Neural cell (in vitro differentiated cells): ENCODE measurements around the gene PABPC1L. TPM values are rescaled to one million over a fixed set of nuclear protein-coding genes. Genes with fewer than 3 reads are reported as not detected.

Source experiments
- H2AFZ ChIP-seq: fragments of 200-600, 300-800 bp; sonication (generic), shearing (Covaris generic); 2 replicates; pipeline ENCODE4 v1.6.0; 2014; ENCODE audit warnings: low read depth, mild to moderate bottlenecking, antibody characterized with exemption, low read length, moderate library complexity
- H3F3A ChIP-seq: fragments of 200-600 bp; shearing (Covaris generic); 2 replicates; pipeline ENCODE4 v1.6.1; 2016; ENCODE audit warnings: mild to moderate bottlenecking, moderate library complexity, mixed read lengths, antibody characterized with exemption, low read length; ENCODE audit not compliant: insufficient read depth, poor library complexity, severe bottlenecking
- H3K27ac ChIP-seq: fragments of 200-600, 300-800 bp; sonication (generic), shearing (Covaris generic); 2 replicates; pipeline ENCODE4 v1.5.1; 2014; ENCODE audit warnings: mild to moderate bottlenecking, low read length, moderate library complexity
- H3K27me3 ChIP-seq: fragments of 300-800, 200-600 bp; sonication (generic), shearing (Covaris generic); 2 replicates; pipeline ENCODE4 v1.6.0; 2014; ENCODE audit warnings: mild to moderate bottlenecking, low read depth, low read length, moderate library complexity; ENCODE audit not compliant: insufficient read depth
- H3K36me3 ChIP-seq: fragments of 300-800, 200-600 bp; sonication (generic), shearing (Covaris generic); 2 replicates; pipeline ENCODE4 v1.5.1; 2014; ENCODE audit warnings: mild to moderate bottlenecking, antibody characterized with exemption, low read length, moderate library complexity; ENCODE audit not compliant: insufficient read depth
- H3K4me2 ChIP-seq: fragments of 300-800, 200-600 bp; sonication (generic), shearing (Covaris generic); 2 replicates; pipeline ENCODE4 v1.6.0; 2014; ENCODE audit warnings: mild to moderate bottlenecking, low read length
- H3K4me3 ChIP-seq: fragments of 300-800, 200-600 bp; sonication (generic), shearing (Covaris generic); 2 replicates; pipeline ENCODE4 v1.5.1; 2014; ENCODE audit warnings: mild to moderate bottlenecking, low read length, moderate library complexity
- H3K79me2 ChIP-seq: fragments of 200-600 bp; shearing (Covaris generic); replicated peaks from 2 replicates; pipeline ENCODE4 v1.6.0; 2014; ENCODE audit warnings: mild to moderate bottlenecking, low read length, moderate library complexity; ENCODE audit not compliant: insufficient read depth
- H3K9ac ChIP-seq: fragments of 300-800, 200-600 bp; sonication (generic), shearing (Covaris generic); 2 replicates; pipeline ENCODE4 v1.6.1; 2016; ENCODE audit warnings: mild to moderate bottlenecking, low read length, mixed read lengths
- H3K9me2 ChIP-seq: fragments of 200-600 bp; shearing (Covaris generic); 2 replicates; pipeline ENCODE4 v1.6.1; 2016; ENCODE audit warnings: mild to moderate bottlenecking, low read length, mixed read lengths; ENCODE audit not compliant: insufficient read depth
- H3K9me3 ChIP-seq: fragments of 200-600, 300-800 bp; sonication (generic), shearing (Covaris generic); 2 replicates; pipeline ENCODE4 v1.6.1; 2016; ENCODE audit warnings: mild to moderate bottlenecking, mixed run types, low read length, moderate library complexity, mixed read lengths
- H4K20me1 ChIP-seq: fragments of 200-600 bp; shearing (Covaris generic); 2 replicates; pipeline ENCODE4 v1.6.1; 2016; ENCODE audit warnings: mild to moderate bottlenecking, mixed run types; ENCODE audit not compliant: insufficient read depth
- CTCF ChIP-seq: fragments of 450-650 bp; IDR thresholded peaks from 2 replicates; pipeline ENCODE4 v1.5.1; 2014; ENCODE audit warnings: antibody characterized with exemption, mild to moderate bottlenecking, moderate library complexity; ENCODE audit not compliant: poor library complexity, severe bottlenecking
- EP300 ChIP-seq: fragments of 450-650 bp; conservative IDR thresholded peaks from 2 replicates; pipeline ENCODE4 v1.6.1; 2014; ENCODE audit warnings: antibody characterized with exemption, mild to moderate bottlenecking, moderate library complexity; ENCODE audit not compliant: poor library complexity, severe bottlenecking
- EZH2 ChIP-seq: fragments of 200-600, 300-800 bp; shearing (Covaris generic), sonication (generic); IDR thresholded peaks from 2 replicates; pipeline ENCODE4 v1.6.1; 2014; ENCODE audit warnings: antibody characterized with exemption, low read length, borderline replicate concordance, mild to moderate bottlenecking; ENCODE audit not compliant: insufficient read depth, poor library complexity, severe bottlenecking
- MXI1 ChIP-seq: fragments of 450-650 bp; conservative IDR thresholded peaks from 2 replicates; pipeline ENCODE4 v1.6.1; 2014; ENCODE audit warnings: antibody characterized with exemption, mild to moderate bottlenecking; ENCODE audit not compliant: poor library complexity, severe bottlenecking
- POLR2AphosphoS5 ChIP-seq: IDR thresholded peaks from 2 replicates; pipeline ENCODE4 v1.6.1; 2012
- RAD21 ChIP-seq: fragments of 450-650 bp; conservative IDR thresholded peaks from 2 replicates; pipeline ENCODE4 v1.6.1; 2014; ENCODE audit warnings: antibody characterized with exemption, mild to moderate bottlenecking, moderate library complexity
- TAF1 ChIP-seq: IDR thresholded peaks from 2 replicates; pipeline ENCODE4 v1.6.1; 2012; ENCODE audit warnings: low read depth
- polyA plus RNA-seq: library from polyadenylated mRNA; depleted of rRNA; stranded (reverse); fragments of >200 nt; gene quantifications from 2 replicates; pipeline ENCODE4 v1.2.3, GENCODE V29; 2014
- TF ChIP-seq, protein P1 (sequence below): IDR thresholded peaks from 2 replicates; pipeline ENCODE4 v1.6.1; 2012; ENCODE audit warnings: borderline replicate concordance

Gene PABPC1L
- polyA plus RNA-seq, 1 donor from 2014 or later: 3.6 TPM

DNA sequence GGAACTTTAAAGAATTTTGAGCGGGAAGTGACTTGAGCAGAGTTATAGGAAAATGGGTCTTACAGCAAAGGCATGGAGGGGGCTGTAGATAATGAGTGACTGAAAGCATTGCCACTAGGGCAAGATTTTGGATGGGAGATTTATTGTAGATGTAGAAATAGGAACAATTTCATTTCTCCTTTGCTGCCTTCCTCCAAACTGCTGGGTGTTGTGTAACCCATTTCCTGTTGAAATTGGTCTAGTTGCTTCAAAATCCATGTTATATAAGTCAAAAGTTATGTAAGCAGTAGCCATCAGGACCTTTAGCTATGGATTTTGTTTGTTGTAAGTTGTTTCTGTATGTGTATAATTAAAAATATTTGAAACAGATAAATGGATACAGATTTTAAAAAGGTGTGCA lies 13.3 kb upstream of the PABPC1L start:
- Histone ChIP-seq H3K36me3 (no peaks in the 10 kb centered on the region), H3K79me2 (peaks cover 73% of the 10 kb centered on the region), H3K4me3 (no peak overlapping the region), H2AFZ (no peak overlapping the region), H3K9me3 (no peaks in the 10 kb centered on the region), H3F3A (no peaks in the 10 kb centered on the region), H3K4me2 (no peak overlapping the region), H3K9me2 (no peaks in the 10 kb centered on the region), H3K27me3 (no peaks in the 10 kb centered on the region), H4K20me1 (peaks cover 4% of the 10 kb centered on the region), H3K9ac (no peak overlapping the region), H3K27ac (no peak overlapping the region)
- no peak for TF ChIP-seq TAF1
- no peak for TF ChIP-seq EP300
- TF ChIP-seq, protein P1, sequence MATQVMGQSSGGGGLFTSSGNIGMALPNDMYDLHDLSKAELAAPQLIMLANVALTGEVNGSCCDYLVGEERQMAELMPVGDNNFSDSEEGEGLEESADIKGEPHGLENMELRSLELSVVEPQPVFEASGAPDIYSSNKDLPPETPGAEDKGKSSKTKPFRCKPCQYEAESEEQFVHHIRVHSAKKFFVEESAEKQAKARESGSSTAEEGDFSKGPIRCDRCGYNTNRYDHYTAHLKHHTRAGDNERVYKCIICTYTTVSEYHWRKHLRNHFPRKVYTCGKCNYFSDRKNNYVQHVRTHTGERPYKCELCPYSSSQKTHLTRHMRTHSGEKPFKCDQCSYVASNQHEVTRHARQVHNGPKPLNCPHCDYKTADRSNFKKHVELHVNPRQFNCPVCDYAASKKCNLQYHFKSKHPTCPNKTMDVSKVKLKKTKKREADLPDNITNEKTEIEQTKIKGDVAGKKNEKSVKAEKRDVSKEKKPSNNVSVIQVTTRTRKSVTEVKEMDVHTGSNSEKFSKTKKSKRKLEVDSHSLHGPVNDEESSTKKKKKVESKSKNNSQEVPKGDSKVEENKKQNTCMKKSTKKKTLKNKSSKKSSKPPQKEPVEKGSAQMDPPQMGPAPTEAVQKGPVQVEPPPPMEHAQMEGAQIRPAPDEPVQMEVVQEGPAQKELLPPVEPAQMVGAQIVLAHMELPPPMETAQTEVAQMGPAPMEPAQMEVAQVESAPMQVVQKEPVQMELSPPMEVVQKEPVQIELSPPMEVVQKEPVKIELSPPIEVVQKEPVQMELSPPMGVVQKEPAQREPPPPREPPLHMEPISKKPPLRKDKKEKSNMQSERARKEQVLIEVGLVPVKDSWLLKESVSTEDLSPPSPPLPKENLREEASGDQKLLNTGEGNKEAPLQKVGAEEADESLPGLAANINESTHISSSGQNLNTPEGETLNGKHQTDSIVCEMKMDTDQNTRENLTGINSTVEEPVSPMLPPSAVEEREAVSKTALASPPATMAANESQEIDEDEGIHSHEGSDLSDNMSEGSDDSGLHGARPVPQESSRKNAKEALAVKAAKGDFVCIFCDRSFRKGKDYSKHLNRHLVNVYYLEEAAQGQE: no peak
- no peak for TF ChIP-seq RAD21
- TF ChIP-seq CTCF: no peak

GRCh38 chr20:44897133-44897532 lies 12.7 kb upstream of the PABPC1L start:
- Histone ChIP-seq H3K9me2 (no peaks in the 10 kb centered on the region), H3K9me3 (no peaks in the 10 kb centered on the region), H3K79me2 (peaks cover 69% of the 10 kb centered on the region), H2AFZ (no peak overlapping the region), H3K4me3 (no peak overlapping the region), H3F3A (no peaks in the 10 kb centered on the region), H3K27ac (no peak overlapping the region), H3K27me3 (no peaks in the 10 kb centered on the region), H3K4me2 (no peak overlapping the region), H3K9ac (no peak overlapping the region), H4K20me1 (peaks cover 4% of the 10 kb centered on the region), H3K36me3 (no peaks in the 10 kb centered on the region)
- TF ChIP-seq TAF1: no peak
- no peak for TF ChIP-seq MXI1
- no peak for TF ChIP-seq POLR2AphosphoS5
- TF ChIP-seq RAD21: no peak
- no peak for TF ChIP-seq EZH2
- TF ChIP-seq EP300: no peak
- TF ChIP-seq, protein P1: no peak
